GM12873 (cell line): ENCODE measurements around the gene MLEC.

Source experiments
- TF ChIP-seq, protein P1 (sequence below): IDR thresholded peaks from 2 replicates; pipeline ENCODE4 v1.5.1; 2012; ENCODE audit warnings: low read depth, mild to moderate bottlenecking, moderate library complexity, low read length, control low read depth; ENCODE audit not compliant: insufficient read depth; ENCODE audit errors: missing control alignments

Gene MLEC

DNA sequence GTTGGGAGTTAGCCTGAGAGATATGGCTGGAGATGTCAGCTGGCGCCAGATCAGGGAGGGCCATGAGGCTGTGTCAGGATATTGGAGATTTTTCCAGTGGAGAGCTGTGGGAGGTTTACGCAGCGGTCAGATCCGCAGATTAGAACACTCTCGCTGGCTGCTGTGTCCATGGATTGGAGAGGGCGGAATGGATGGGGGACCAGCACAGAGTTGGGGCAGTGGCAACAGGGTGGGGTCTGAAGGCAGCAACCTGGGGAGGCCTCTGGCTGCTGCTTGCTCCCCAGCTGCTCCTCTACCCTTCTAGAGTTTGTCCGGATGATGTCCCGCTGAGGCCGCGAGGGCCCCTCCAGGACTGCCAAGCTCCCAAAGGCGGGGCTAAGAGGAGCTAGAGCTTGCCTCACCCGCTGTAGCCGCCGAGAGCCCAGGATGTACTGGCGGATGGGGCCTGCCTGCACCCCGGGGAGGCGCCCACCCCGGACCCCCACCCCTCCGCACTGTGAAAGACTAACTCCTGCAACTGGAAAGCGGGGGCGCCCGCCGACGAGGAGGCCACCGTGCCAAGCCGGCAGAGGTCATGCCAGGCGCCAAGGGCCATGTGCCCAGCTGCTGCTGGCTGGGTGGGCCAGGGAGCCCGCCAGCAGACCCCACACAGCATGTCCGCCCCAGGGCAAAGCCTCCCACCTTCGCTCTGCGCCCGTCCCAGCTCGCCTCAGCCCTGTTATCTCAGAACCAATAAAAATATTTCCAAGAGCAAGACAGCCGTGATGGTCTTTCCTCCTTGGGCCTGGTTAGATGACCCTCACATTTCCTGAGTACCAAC is 20.2 kb upstream of the MLEC start:
- TF ChIP-seq, protein P1, sequence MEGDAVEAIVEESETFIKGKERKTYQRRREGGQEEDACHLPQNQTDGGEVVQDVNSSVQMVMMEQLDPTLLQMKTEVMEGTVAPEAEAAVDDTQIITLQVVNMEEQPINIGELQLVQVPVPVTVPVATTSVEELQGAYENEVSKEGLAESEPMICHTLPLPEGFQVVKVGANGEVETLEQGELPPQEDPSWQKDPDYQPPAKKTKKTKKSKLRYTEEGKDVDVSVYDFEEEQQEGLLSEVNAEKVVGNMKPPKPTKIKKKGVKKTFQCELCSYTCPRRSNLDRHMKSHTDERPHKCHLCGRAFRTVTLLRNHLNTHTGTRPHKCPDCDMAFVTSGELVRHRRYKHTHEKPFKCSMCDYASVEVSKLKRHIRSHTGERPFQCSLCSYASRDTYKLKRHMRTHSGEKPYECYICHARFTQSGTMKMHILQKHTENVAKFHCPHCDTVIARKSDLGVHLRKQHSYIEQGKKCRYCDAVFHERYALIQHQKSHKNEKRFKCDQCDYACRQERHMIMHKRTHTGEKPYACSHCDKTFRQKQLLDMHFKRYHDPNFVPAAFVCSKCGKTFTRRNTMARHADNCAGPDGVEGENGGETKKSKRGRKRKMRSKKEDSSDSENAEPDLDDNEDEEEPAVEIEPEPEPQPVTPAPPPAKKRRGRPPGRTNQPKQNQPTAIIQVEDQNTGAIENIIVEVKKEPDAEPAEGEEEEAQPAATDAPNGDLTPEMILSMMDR = no peak

GRCh38 chr12:120668091-120668867 is 18.7 kb upstream of the MLEC start:
- TF ChIP-seq, protein P1 = no peak

DNA sequence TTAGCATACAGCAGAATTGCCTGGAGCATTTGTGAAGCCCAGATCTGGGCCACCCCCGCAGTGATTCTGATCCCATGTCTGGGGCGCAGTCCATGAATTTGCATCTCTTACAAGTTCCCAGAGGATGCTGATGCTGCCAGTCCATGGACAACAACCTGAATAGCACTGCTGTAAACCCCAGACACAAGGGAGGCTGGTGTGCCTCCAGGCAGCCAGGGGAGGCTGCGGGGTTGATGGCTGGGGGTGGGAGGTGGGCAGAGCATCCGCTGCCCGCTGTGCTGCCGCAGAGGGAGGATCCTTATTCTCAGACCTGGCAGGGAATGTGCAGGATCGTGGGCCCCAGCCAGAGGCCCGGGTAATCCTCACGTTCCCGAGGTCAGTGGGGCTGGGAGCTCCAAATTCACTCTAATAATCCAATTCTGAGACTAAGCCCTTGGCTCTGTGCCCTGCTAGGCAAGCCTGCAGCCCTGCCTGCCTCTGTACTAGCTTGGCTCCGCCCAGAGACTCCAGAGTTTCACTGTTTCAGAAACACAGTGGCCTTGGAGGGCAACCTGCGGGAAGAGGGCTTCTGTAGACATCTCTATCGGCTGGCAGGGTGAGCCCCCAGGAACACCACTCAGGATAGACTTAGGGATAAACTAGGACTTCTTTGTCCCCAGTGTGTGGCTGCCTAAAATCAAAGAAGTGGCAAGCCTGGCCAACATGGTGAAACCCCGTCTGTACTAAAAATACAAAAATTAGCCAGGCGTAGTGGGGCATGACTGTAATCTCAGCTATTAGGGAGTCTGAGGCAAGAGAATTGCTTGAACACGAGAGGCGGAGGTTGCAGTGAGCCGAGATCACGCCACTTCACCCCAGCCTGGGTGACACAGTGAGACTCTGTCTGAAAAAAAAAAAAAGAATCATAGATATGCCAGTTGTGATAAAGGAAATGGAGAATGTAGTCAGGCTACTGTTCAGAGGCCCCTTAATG is 17.8 kb upstream of the MLEC start:
- TF ChIP-seq, protein P1 = no peak

- TF ChIP-seq, protein P1 = no peak
Observed at GRCh38 chr12:120670667-120671066, 16.3 kb upstream of the MLEC start.

- TF ChIP-seq, protein P1 = no peak
Observed at GRCh38 chr12:120674097-120674636, 12.8 kb upstream of the MLEC start.

GRCh38 chr12:120677765-120678473 is 9.0 kb upstream of the MLEC start:
- TF ChIP-seq, protein P1 = no peak
